Spleen (tissue), 7 donors: Measurements from ENCODE around the gene METTL13.

ENCODE experiments used
- POLR2A ChIP-seq, 3 donors: fragments of 450-650 bp; IDR thresholded peaks; one replicate each; pipeline ENCODE4 v1.5.1; 2017; ENCODE audit warnings: antibody characterized with exemption in 3 of 3, mild to moderate bottlenecking in 1 of 3
- TF ChIP-seq, protein P1 (sequence below), 11 experiments: fragments of 200-600 bp in 7 of 11; fragments of 450-650 bp in 4 of 11; sonication (generic) in 4 of 11; IDR thresholded peaks in 8 of 11; conservative IDR thresholded peaks in 3 of 11; 1 replicate in 7 of 11; 2 replicates in 4 of 11; pipeline versions ENCODE4 v1.4.0 to v1.8.0; 2016 to 2021; ENCODE audit warnings: antibody characterized with exemption in 11 of 11, inconsistent platforms in 4 of 11, mild to moderate bottlenecking in 1 of 11
- donor health status: DM: no; HTN: no; CAD: no; lungs with moderate emphysema.
- donor health status: DM: no; HTN: no; CAD: no.
- donor health status: DM: no; HTN: no; CAD: no.

DNA sequence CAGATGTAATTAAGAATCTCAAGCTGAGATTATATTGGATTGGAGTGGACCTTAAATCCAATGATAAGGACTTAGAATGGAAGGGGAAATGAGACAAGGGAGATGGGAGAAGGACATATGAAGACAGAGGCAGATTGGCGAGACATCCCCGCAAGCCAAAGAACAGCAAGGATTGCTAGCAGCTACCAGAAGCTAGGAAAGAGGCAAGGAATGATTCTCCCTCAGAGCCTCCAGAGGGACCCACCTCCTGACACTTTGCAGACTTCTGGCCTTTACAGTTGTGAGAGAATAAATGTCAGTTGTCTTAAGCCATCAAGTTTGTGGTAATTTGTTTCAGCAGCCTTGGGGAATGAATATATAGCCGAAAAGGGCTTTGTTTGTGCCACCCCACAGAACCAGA, 20.7 kb downstream of the METTL13 start:
- TF ChIP-seq, protein P1, sequence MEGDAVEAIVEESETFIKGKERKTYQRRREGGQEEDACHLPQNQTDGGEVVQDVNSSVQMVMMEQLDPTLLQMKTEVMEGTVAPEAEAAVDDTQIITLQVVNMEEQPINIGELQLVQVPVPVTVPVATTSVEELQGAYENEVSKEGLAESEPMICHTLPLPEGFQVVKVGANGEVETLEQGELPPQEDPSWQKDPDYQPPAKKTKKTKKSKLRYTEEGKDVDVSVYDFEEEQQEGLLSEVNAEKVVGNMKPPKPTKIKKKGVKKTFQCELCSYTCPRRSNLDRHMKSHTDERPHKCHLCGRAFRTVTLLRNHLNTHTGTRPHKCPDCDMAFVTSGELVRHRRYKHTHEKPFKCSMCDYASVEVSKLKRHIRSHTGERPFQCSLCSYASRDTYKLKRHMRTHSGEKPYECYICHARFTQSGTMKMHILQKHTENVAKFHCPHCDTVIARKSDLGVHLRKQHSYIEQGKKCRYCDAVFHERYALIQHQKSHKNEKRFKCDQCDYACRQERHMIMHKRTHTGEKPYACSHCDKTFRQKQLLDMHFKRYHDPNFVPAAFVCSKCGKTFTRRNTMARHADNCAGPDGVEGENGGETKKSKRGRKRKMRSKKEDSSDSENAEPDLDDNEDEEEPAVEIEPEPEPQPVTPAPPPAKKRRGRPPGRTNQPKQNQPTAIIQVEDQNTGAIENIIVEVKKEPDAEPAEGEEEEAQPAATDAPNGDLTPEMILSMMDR (IDR thresholded peaks at IDR 0.05 in 8 of 11, conservative IDR thresholded peaks at IDR 0.05 in 3 of 11) = no peak
- TF ChIP-seq POLR2A (IDR thresholded peaks at IDR 0.05) = no peak
